ENCODE data around the gene TMC2.

TMC2 gene

GRCh38 chr20:2535711-2536559 lies 438 bp upstream of the TMC2 start:
- in situ Hi-C loops (cut with HindIII; ENCODE audit: low pct_unique_long_range_greater_than_20kb, low sequenced_read_pairs): no loop called here
- DNase-seq (ENCODE audit: low read depth in 1 of 2, low spot score in 1 of 2): no peak
- TF ChIP-seq JUND (IDR thresholded peaks at IDR 0.05; ENCODE audit: low read depth): no peak

GRCh38 chr20:2537101-2537500 lies 728 bp downstream of the TMC2 start:
- no peak for DNase-seq (ENCODE audit: low read depth in 1 of 2, low spot score in 1 of 2)
- TF ChIP-seq JUND (IDR thresholded peaks at IDR 0.05; ENCODE audit: low read depth): no peak
- in situ Hi-C loops (cut with HindIII; ENCODE audit: low pct_unique_long_range_greater_than_20kb, low sequenced_read_pairs): no loop called here

- in situ Hi-C loops (cut with HindIII; ENCODE audit: low pct_unique_long_range_greater_than_20kb, low sequenced_read_pairs): no loop called here
- no peak for TF ChIP-seq JUND (IDR thresholded peaks at IDR 0.05; ENCODE audit: low read depth)
- no peak for DNase-seq (ENCODE audit: low read depth in 1 of 2, low spot score in 1 of 2)
Observed at GRCh38 chr20:2538356-2538755, 2.0 kb downstream of the TMC2 start.

GRCh38 chr20:2538931-2539720 lies 2.8 kb downstream of the TMC2 start:
- in situ Hi-C loops (cut with HindIII; ENCODE audit: low pct_unique_long_range_greater_than_20kb, low sequenced_read_pairs): no loop called here
- no peak for TF ChIP-seq JUND (IDR thresholded peaks at IDR 0.05; ENCODE audit: low read depth)

GRCh38 chr20:2541940-2542339 lies 5.6 kb downstream of the TMC2 start:
- DNase-seq (ENCODE audit: low read depth in 1 of 2, low spot score in 1 of 2): no peak
- in situ Hi-C loops (cut with HindIII; ENCODE audit: low pct_unique_long_range_greater_than_20kb, low sequenced_read_pairs): no loop called here
- no peak for TF ChIP-seq JUND (IDR thresholded peaks at IDR 0.05; ENCODE audit: low read depth)

More at GRCh38 chr20:2538931-2539720, 2.8 kb downstream of the TMC2 start:
- no peak for DNase-seq (ENCODE audit: low read depth in 1 of 2, low spot score in 1 of 2)

GRCh38 chr20:2542361-2542760 lies 6.0 kb downstream of the TMC2 start:
- DNase-seq (ENCODE audit: low read depth in 1 of 2, low spot score in 1 of 2): no peak
- in situ Hi-C loops (cut with HindIII; ENCODE audit: low pct_unique_long_range_greater_than_20kb, low sequenced_read_pairs): no loop called here
- TF ChIP-seq JUND (IDR thresholded peaks at IDR 0.05; ENCODE audit: low read depth): no peak

- DNase-seq (ENCODE audit: low read depth in 1 of 2, low spot score in 1 of 2): no peak
- in situ Hi-C loops (cut with HindIII; ENCODE audit: low pct_unique_long_range_greater_than_20kb, low sequenced_read_pairs): no loop called here
- TF ChIP-seq JUND (IDR thresholded peaks at IDR 0.05; ENCODE audit: low read depth): no peak
Observed at GRCh38 chr20:2544211-2544610, 7.8 kb downstream of the TMC2 start.

- TF ChIP-seq JUND (IDR thresholded peaks at IDR 0.05; ENCODE audit: low read depth): no peak
- DNase-seq (ENCODE audit: low read depth in 1 of 2, low spot score in 1 of 2): no peak
- in situ Hi-C loops (cut with HindIII; ENCODE audit: low pct_unique_long_range_greater_than_20kb, low sequenced_read_pairs): no loop called here
Observed at GRCh38 chr20:2545594-2545993, 9.2 kb downstream of the TMC2 start.

- TF ChIP-seq JUND (IDR thresholded peaks at IDR 0.05; ENCODE audit: low read depth): no peak
- in situ Hi-C loops (cut with HindIII; ENCODE audit: low pct_unique_long_range_greater_than_20kb, low sequenced_read_pairs): no loop called here
- DNase-seq (ENCODE audit: low read depth in 1 of 2, low spot score in 1 of 2): no peak
Observed at GRCh38 chr20:2557873-2558580, 21.7 kb downstream of the TMC2 start.

GRCh38 chr20:2558581-2559278 lies 22.4 kb downstream of the TMC2 start:
- in situ Hi-C loops (cut with HindIII; ENCODE audit: low pct_unique_long_range_greater_than_20kb, low sequenced_read_pairs): no loop called here
- no peak for TF ChIP-seq JUND (IDR thresholded peaks at IDR 0.05; ENCODE audit: low read depth)
- DNase-seq (ENCODE audit: low read depth in 1 of 2, low spot score in 1 of 2): no peak

GRCh38 chr20:2559279-2559626 lies 22.9 kb downstream of the TMC2 start:
- TF ChIP-seq JUND (IDR thresholded peaks at IDR 0.05; ENCODE audit: low read depth): no peak
- no peak for DNase-seq (ENCODE audit: low read depth in 1 of 2, low spot score in 1 of 2)
- in situ Hi-C loops (cut with HindIII; ENCODE audit: low pct_unique_long_range_greater_than_20kb, low sequenced_read_pairs): no loop called here

- in situ Hi-C loops (cut with HindIII; ENCODE audit: low pct_unique_long_range_greater_than_20kb, low sequenced_read_pairs): no loop called here
- DNase-seq (ENCODE audit: low read depth in 1 of 2, low spot score in 1 of 2): no peak
- TF ChIP-seq JUND (IDR thresholded peaks at IDR 0.05; ENCODE audit: low read depth): no peak
Observed at GRCh38 chr20:2559651-2560050, 23.3 kb downstream of the TMC2 start.
